Ovary (tissue), 9 donors: ENCODE data around the gene IGF1R. TPM values are rescaled to one million over a fixed set of nuclear protein-coding genes. Genes with fewer than 3 reads are reported as not detected.
A peak's percentile ranks its signal among the peaks of the same experiment; 100 is the strongest.

Experiments
- DNase-seq, 5 donors: peaks; one replicate each; pipeline ENCODE4 v3.0.0-alpha.2; 2019 to 2020
- H3K27ac ChIP-seq, 2 donors: fragments of 200-600 bp; one replicate each; pipeline versions ENCODE4 v1.5.1 to v1.8.0; 2019 to 2022
- H3K27me3 ChIP-seq: fragments of 200-600 bp; one replicate; pipeline ENCODE4 v1.8.0; 2022
- H3K36me3 ChIP-seq: fragments of 200-600 bp; sonication (generic); one replicate; pipeline ENCODE4 v1.5.1; 2019
- H3K4me1 ChIP-seq: one replicate; pipeline ENCODE4 v1.8.1; 2013; ENCODE audit warnings: mild to moderate bottlenecking, moderate library complexity; ENCODE audit not compliant: insufficient read depth
- H3K4me3 ChIP-seq: fragments of 200-600 bp; sonication (generic); one replicate; pipeline ENCODE4 v1.5.1; 2017
- H3K9me3 ChIP-seq, 2 donors: fragments of 200-600 bp in 1 of 2; sonication (generic) in 1 of 2; one replicate each; pipeline versions ENCODE4 v1.5.1 to v1.8.1; 2013 to 2019; ENCODE audit warnings: mild to moderate bottlenecking in 1 of 2, moderate library complexity in 1 of 2
- EP300 ChIP-seq: sonication (generic); formaldehyde crosslinking; IDR thresholded peaks from one replicate; pipeline ENCODE4 v1.6.1; 2017; ENCODE audit warnings: antibody characterized with exemption
- POLR2A ChIP-seq: fragments of 450-650 bp; IDR thresholded peaks from one replicate; pipeline ENCODE4 v1.6.1; 2017; ENCODE audit warnings: antibody characterized with exemption, mild to moderate bottlenecking, moderate library complexity
- WGBS, 3 donors: extraction: QIAGEN DNeasy Blood & Tissue Kit in 1 of 3; methylation state at CpG; one replicate each; pipeline versions ENCODE4 v1.1.5 to v1.1.7; 2013 to 2017; 5-methylcytosine and 5-hydroxymethylcytosine counted together
- intact Hi-C, 4 donors: fragments of 100-400 bp; cut with DNase I; formaldehyde crosslinking; loops; one replicate each; pipeline versions ENCODE4 v1.11.0 to v1.15.1; 2022 to 2023
- polyA plus RNA-seq, 2 donors: library from polyadenylated mRNA; stranded (reverse); fragments of 200-250 nt in 1 of 2; fragments of 350-450 nt in 1 of 2; fragmentation: Illumina TruSeq in 1 of 2; extraction: RNeasy Lipid Tissue Mini Kit (QIAGEN cat#74804) in 1 of 2; gene quantifications; one replicate each; pipeline ENCODE4 v1.2.3, GENCODE V29; 2013 to 2014
- total RNA-seq, 7 donors: library from RNA; depleted of rRNA in 2 of 7; stranded (reverse); fragments of >200 nt in 2 of 7; fragmentation: NEBNext Ultra II Directional in 3 of 7; extraction: Animal tissue kit (Norgen Biotek cat#: 25700) in 3 of 7; gene quantifications; one replicate each; pipeline versions ENCODE4 v1.1.0 to v1.2.4, GENCODE V29; 2016 to 2023
- TF ChIP-seq, protein P1 (sequence below), 3 donors: fragments of 450-650 bp in 2 of 3; fragments of 200-600 bp in 1 of 3; IDR thresholded peaks; one replicate each; pipeline versions ENCODE4 v1.5.1 to v1.8.0; 2016 to 2022; ENCODE audit warnings: antibody characterized with exemption in 3 of 3, mild to moderate bottlenecking in 1 of 3
- donor health status: DM: no; HTN: no; CAD: no; lungs with moderate emphysema.
- donor health status: DM: no; HTN: no; CAD: no.
- donor health status: Bipolar disorder and iron deficiency.
- donor health status: DM: yes; HTN: yes; CAD: no.
- donor health status: DM: no; HTN: no; CAD: no.
- donor health status: DM: yes; HTN: yes; CAD: no.

Gene IGF1R
- total and polyA plus RNA-seq, 9 donors: 15.4 to 88.7 (median 68.9) TPM

DNA sequence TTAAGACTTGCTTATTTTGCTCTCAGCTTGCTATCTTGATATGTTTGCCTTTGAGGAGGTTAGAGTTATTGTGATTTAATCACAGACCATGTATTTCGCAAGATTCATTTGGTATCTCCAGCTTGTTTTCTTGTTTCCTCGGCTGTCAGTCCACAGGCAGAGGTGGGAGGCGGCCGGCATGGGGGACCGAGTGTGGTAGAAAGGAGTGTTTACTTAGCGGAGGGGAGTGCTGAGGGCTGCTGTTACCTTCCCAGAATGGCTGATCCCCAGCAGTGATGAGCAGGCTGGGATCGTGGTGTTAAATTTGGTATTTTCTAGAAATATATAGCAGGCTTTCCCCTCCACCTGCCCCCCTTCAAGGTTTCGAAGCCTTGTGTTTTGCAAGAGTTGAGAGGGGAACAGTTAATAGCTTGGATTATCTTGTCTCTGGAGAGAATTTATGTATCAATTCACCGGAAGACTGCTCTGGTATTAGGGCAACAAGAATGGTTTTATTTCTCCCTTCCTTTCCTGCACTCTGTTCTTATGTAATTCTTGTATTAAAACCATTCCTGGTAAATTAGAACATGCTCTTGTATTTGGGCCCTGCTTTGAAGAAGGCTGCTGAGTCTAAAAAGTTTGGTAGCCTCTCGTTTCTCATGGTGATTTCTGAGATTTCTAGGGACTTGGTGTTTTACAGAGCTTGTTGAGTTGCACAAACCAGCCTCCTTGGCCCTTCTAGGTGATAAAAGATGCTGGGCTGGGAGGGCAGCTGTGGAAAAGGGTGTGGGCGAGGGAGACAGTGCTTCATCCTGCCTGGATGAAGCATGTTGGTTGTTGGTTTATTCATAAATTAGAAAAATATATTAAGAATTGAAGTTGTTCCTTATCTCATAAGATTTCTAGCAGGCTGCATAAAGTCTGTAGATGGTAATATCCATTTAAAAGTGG lies 151.4 kb downstream of the IGF1R start:
- intact Hi-C loops: loop anchor here in 1 of 4 donors (10.0 kb wide), 1 partner anchor 45 kb away; no protein-coding TSS in a partner anchor
- H3K27ac ChIP-seq: peak overlapping the region in 1 of 2 donors; percentile 60
- TF ChIP-seq, protein P1, sequence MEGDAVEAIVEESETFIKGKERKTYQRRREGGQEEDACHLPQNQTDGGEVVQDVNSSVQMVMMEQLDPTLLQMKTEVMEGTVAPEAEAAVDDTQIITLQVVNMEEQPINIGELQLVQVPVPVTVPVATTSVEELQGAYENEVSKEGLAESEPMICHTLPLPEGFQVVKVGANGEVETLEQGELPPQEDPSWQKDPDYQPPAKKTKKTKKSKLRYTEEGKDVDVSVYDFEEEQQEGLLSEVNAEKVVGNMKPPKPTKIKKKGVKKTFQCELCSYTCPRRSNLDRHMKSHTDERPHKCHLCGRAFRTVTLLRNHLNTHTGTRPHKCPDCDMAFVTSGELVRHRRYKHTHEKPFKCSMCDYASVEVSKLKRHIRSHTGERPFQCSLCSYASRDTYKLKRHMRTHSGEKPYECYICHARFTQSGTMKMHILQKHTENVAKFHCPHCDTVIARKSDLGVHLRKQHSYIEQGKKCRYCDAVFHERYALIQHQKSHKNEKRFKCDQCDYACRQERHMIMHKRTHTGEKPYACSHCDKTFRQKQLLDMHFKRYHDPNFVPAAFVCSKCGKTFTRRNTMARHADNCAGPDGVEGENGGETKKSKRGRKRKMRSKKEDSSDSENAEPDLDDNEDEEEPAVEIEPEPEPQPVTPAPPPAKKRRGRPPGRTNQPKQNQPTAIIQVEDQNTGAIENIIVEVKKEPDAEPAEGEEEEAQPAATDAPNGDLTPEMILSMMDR (IDR thresholded peaks at IDR 0.05): no peak
- TF ChIP-seq POLR2A: no peak
- TF ChIP-seq EP300: no peak
- H3K36me3 ChIP-seq: no peaks in the 10 kb centered on the region
- H3K4me3 ChIP-seq: no peak overlapping the region
- WGBS, 3 donors: 19 to 23% (median 21%) methylated on average over 11 of the region's 11 CpGs
- no peaks in the 10 kb centered on the region for H3K9me3 ChIP-seq
- H3K4me1 ChIP-seq: peaks cover 27% of the 10 kb centered on the region
- H3K27me3 ChIP-seq: no peaks in the 10 kb centered on the region
- DNase-seq: no peak

DNA sequence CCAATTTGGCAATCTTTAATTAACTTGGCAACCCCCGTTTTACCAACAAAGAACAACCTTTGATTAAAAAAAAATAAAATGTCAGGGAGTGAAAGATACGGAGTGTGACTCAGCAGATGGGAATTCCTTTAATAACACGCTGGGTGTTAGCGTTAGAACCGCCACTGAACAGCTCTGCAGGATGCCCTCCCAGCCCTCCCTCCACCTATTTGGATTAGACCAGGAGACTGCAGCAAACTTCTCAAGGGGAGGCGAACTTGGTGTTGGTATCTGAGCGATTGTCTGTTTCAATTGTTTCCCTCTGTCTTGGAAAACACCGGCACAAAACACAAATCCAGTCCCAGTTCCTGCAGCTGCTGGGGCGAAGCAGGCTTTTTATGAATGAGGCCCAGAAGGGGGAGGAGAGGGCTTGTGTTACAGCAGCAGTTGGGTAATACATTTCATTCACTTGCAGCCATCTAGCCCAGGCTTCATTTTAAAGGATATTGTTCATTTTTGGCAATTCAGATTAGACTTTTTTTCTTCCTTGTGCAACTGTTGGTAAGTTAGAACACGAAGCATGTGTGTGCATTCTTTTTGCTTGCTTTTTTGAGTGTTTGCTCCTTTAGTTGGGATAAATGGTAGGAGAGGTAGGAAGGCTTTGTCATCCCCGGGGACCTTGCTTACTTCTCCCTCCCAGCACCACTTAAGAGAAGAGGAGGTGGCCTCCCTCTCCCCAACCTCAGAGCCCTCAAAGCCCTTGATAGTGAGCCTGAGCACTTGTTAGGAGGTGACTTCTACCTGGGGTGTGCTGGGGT lies 152.3 kb downstream of the IGF1R start:
- Histone ChIP-seq H3K36me3 (no peaks in the 10 kb centered on the region), H3K4me1 (peaks cover 24% of the 10 kb centered on the region), H3K27me3 (no peaks in the 10 kb centered on the region), H3K9me3 (no peaks in the 10 kb centered on the region), H3K4me3 (no peak overlapping the region), H3K27ac (peak overlapping the region in 1 of 2 donors; percentile 60)
- 5 to 8% (median 5%) methylated on average over 11 of the region's 11 CpGs for WGBS, 3 donors
- DNase-seq: peak in 3 of 5 donors; percentile 50 to 64 (median 58)
- intact Hi-C loops: no loop called here
- TF ChIP-seq POLR2A: no peak
- TF ChIP-seq, protein P1 (IDR thresholded peaks at IDR 0.05): no peak
- TF ChIP-seq EP300: no peak

DNA sequence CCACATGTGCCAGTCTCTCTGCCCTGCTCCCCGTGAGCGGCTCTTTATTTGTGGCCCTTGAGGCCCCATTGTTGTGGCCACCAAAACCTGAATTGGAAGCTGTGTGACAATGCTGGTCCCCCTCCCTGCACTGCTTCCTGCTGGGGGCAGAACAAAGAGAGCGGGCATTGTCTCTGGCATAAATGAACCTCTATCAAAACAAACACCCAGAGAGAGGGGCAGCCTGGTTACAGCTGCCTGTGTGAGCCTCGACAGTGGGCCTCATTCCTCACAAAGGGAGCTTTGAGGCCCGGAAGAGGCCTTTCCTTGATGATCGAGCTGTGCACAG lies 152.9 kb downstream of the IGF1R start:
- WGBS, 3 donors: 74 to 84% (median 74%) methylated on average over 6 of the region's 6 CpGs
- Histone ChIP-seq H3K27ac (no peak overlapping the region), H3K9me3 (no peaks in the 10 kb centered on the region), H3K4me1 (peaks cover 27% of the 10 kb centered on the region), H3K36me3 (no peaks in the 10 kb centered on the region), H3K27me3 (no peaks in the 10 kb centered on the region), H3K4me3 (no peak overlapping the region)
- intact Hi-C loops: no loop called here
- no peak for DNase-seq
- TF ChIP-seq EP300 (no peak), POLR2A (no peak)
- TF ChIP-seq, protein P1 (IDR thresholded peaks at IDR 0.05): no peak

DNA sequence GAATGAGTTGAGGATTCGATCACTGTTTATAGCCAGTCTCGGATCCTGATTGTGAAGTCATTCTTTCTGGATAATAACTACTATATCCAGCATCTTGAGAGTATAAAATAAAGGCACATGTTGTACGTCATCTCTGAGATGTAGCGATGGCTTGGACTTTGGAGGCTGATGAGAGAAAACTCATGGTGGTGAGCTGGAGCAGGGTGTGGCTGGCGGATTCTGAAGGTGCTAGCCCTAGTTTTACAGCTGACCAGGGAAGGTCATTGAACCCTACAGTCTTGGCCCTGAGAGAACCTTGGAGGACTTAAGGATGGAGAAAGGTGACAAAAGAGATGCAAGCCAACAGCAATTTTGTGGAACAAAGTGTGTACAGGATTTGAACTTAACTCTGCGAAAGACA lies 153.8 kb downstream of the IGF1R start:
- 95 to 98% (median 97%) methylated on average over 6 of the region's 6 CpGs for WGBS, 3 donors
- Histone ChIP-seq H3K27ac (no peak overlapping the region), H3K4me1 (peaks cover 32% of the 10 kb centered on the region), H3K36me3 (no peaks in the 10 kb centered on the region), H3K4me3 (no peak overlapping the region), H3K27me3 (no peaks in the 10 kb centered on the region), H3K9me3 (no peaks in the 10 kb centered on the region)
- TF ChIP-seq POLR2A (no peak), EP300 (no peak)
- TF ChIP-seq, protein P1 (IDR thresholded peaks at IDR 0.05): no peak
- no peak for DNase-seq
- intact Hi-C loops: no loop called here
